Osteocyte (in vitro differentiated cells): Measurements from ENCODE around the gene SLC22A23. TPM values are rescaled to one million over a fixed set of nuclear protein-coding genes. Genes with fewer than 3 reads are reported as not detected.

Source experiments
- DNase-seq: peaks from one replicate; pipeline ENCODE4 v3.0.0; 2021; ENCODE audit warnings: mixed read lengths; ENCODE audit not compliant: unreplicated experiment; ENCODE audit errors: extremely low spot score
- H3K27ac Mint-ChIP-seq: one replicate; pipeline ENCODE4 v1.8.0; 2021; ENCODE audit warnings: mild to moderate bottlenecking, mixed read lengths; ENCODE audit not compliant: unreplicated experiment
- H3K27me3 Mint-ChIP-seq: one replicate; pipeline ENCODE4 v1.8.0; 2021; ENCODE audit warnings: mixed read lengths; ENCODE audit not compliant: unreplicated experiment
- H3K36me3 Mint-ChIP-seq: one replicate; pipeline ENCODE4 v1.8.0; 2021; ENCODE audit warnings: mixed read lengths; ENCODE audit not compliant: unreplicated experiment
- H3K4me1 Mint-ChIP-seq: one replicate; pipeline ENCODE4 v1.8.0; 2021; ENCODE audit warnings: mixed read lengths; ENCODE audit not compliant: unreplicated experiment
- H3K4me3 Mint-ChIP-seq: one replicate; pipeline ENCODE4 v1.8.0; 2021; ENCODE audit warnings: mild to moderate bottlenecking, moderate library complexity, mixed read lengths; ENCODE audit not compliant: unreplicated experiment
- H3K9me3 Mint-ChIP-seq: one replicate; pipeline ENCODE4 v1.8.0; 2021; ENCODE audit warnings: mixed read lengths; ENCODE audit not compliant: unreplicated experiment
- total RNA-seq: library from RNA; stranded (reverse); gene quantifications from 2 replicates; pipeline ENCODE4 v1.2.1, GENCODE V29; 2021
- TF ChIP-seq, protein P1 (sequence below): fragments of 200-600 bp; sonication (generic); IDR thresholded peaks from 2 replicates; pipeline ENCODE4 v1.5.0; 2021; ENCODE audit warnings: antibody characterized with exemption, mild to moderate bottlenecking, moderate library complexity

SLC22A23 gene
- total RNA-seq, 1 donor from 2014 or later: 10.4 TPM

DNA sequence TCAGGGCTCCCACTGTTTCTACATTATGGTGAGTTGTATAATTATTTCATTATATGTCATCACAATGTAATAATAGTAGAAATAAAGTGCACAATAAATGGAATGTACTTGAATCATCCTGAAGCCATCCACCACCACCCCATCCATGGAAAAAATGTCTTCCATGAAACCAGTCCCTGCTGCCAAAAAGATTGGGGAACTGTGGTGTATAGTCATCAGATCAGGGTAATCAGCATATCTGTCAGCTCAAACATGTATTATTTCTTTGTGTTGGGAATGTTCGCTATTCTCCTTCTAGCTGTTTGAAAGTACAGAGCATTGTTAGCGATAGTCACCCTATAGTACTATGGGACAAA is 33.8 kb upstream of the SLC22A23 start:
- Mint-ChIP-seq H3K4me1 (peaks cover 4% of the 10 kb centered on the region), H3K4me3 (no peak overlapping the region), H3K36me3 (no peaks in the 10 kb centered on the region), H3K27ac (no peak overlapping the region), H3K27me3 (no peaks in the 10 kb centered on the region), H3K9me3 (no peaks in the 10 kb centered on the region)
- DNase-seq: no peak
- TF ChIP-seq, protein P1, sequence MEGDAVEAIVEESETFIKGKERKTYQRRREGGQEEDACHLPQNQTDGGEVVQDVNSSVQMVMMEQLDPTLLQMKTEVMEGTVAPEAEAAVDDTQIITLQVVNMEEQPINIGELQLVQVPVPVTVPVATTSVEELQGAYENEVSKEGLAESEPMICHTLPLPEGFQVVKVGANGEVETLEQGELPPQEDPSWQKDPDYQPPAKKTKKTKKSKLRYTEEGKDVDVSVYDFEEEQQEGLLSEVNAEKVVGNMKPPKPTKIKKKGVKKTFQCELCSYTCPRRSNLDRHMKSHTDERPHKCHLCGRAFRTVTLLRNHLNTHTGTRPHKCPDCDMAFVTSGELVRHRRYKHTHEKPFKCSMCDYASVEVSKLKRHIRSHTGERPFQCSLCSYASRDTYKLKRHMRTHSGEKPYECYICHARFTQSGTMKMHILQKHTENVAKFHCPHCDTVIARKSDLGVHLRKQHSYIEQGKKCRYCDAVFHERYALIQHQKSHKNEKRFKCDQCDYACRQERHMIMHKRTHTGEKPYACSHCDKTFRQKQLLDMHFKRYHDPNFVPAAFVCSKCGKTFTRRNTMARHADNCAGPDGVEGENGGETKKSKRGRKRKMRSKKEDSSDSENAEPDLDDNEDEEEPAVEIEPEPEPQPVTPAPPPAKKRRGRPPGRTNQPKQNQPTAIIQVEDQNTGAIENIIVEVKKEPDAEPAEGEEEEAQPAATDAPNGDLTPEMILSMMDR: no peak

DNA sequence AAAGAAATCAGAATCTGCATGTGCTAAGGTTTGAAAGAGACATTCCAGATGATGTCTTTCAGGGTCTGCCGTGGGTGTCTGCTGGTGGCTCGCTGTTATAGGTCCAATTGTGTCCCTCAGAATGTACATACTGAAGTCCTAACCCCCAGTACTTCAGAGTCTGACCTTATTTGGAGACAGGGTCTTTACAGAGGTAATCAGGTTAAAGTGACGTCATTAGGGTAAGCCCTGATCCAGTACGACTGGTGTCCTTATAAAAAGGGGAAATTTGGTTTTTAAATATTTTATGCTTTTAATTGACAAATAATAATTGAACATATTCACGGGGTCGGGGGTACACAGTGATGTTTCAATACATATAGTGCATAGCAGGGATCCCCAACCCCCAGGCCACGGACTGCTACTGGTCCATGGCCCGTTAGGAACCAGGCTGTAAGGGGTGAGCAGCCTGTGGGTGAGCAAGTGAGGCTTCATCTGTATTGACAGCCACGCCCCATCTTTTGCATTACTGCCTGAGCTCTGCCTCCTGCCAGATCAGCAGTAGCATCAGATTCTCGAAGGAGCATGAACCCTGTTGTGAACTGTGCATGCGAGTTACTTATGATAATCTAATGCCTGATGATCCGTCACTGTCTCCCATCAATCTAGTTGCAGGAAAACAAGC is 33.2 kb upstream of the SLC22A23 start:
- Mint-ChIP-seq H3K9me3 (no peaks in the 10 kb centered on the region), H3K36me3 (no peaks in the 10 kb centered on the region), H3K27me3 (no peaks in the 10 kb centered on the region), H3K27ac (no peak overlapping the region), H3K4me1 (peaks cover 4% of the 10 kb centered on the region), H3K4me3 (no peak overlapping the region)
- TF ChIP-seq, protein P1: no peak
- DNase-seq: no peak

DNA sequence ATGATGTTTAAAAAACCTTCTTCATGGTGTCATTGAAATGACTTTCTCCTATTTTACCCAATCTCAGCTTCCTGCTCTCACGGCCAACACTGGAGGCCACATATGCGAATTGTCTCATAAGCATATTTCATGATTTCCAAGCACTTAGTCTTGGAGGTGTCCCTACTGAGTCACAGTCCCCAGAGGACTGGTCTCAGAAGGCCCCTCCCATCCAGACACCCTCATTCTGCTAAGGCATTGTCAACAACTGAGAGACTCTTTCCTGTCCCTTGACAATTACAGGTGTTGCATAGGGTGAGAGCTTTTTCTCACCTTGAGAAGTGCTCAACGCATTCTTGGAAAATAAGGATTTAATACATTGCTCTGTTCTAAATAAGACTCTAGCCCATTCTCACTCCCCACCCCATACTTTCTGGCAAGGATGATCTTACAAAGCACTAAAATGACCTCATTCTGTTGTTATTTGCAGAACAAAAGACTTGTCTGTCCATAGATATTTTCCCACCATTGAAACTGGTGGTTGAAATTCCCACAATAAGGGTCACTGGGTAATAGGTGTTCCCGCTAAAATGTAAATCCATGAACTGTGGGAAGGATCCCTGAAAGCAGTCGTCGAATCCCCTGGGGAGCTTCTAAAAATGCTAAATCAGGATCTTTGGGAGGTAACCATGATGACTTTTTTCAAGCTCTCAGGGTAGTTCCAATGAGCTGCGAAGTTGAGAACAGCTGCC is 32.3 kb upstream of the SLC22A23 start:
- no peak for DNase-seq
- TF ChIP-seq, protein P1: no peak
- no peak overlapping the region for H3K27ac Mint-ChIP-seq
- H3K4me3 Mint-ChIP-seq: no peak overlapping the region
- H3K36me3 Mint-ChIP-seq: no peaks in the 10 kb centered on the region
- H3K9me3 Mint-ChIP-seq: no peaks in the 10 kb centered on the region
- H3K27me3 Mint-ChIP-seq: no peaks in the 10 kb centered on the region
- H3K4me1 Mint-ChIP-seq: peaks cover 4% of the 10 kb centered on the region

DNA sequence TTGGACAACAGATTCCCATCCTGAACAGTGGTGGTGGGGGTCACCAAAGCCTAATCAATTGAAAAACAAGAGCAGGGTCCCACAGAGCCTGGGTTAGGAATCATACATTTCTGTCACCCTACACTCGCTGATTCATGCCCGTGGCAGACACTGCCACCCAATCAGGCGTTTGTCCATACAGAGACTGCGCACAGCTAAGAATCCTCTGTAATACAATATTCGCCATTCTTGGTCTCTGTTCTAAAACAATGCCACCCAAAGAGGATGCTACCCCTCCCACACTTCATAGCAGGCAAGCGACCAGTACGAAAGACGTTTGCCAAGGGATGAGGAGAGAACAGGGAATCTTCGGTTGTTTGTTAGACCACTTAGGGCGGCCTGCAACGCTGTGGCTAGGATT is 28.1 kb upstream of the SLC22A23 start:
- no peaks in the 10 kb centered on the region for H3K27me3 Mint-ChIP-seq

DNA sequence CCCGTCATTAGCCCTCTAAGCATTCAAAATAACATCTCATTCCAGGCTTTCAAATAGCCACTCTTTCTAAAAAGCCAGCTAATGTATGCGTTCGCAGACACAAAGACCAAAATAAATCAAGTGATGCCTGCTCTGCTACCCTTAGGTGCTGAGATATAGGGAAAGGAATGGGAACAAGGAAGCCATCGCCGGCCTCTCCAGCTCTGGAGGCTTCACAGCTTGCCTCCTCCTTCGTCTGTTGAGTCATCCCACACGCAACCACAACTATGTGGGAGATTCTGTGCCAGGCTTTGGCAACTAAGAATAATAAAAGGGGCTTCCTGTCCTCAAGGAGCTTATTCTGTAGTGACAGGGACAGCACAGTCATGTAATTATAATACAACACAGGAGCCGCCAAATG is 27.3 kb upstream of the SLC22A23 start:
- Mint-ChIP-seq H3K9me3 (peaks cover 14% of the 10 kb centered on the region), H3K4me1 (peaks cover 3% of the 10 kb centered on the region), H3K4me3 (no peak overlapping the region), H3K27ac (no peak overlapping the region), H3K27me3 (no peaks in the 10 kb centered on the region), H3K36me3 (no peaks in the 10 kb centered on the region)
- DNase-seq: no peak
- TF ChIP-seq, protein P1: no peak

More for the DNA sequence above, 28.1 kb upstream of the SLC22A23 start:
- H3K36me3 Mint-ChIP-seq: no peaks in the 10 kb centered on the region
- no peak overlapping the region for H3K4me3 Mint-ChIP-seq
- DNase-seq: no peak
- peaks cover 4% of the 10 kb centered on the region for H3K4me1 Mint-ChIP-seq
- TF ChIP-seq, protein P1: no peak
- peaks cover 11% of the 10 kb centered on the region for H3K9me3 Mint-ChIP-seq
- no peak overlapping the region for H3K27ac Mint-ChIP-seq
